Lower lobe of right lung (tissue), 2 donors: ENCODE measurements around the gene TOPAZ1. TPM values are rescaled to one million over a fixed set of nuclear protein-coding genes. Genes with fewer than 3 reads are reported as not detected.

Experiments used
- ATAC-seq, 2 donors: fragments of 200-7000 bp; cut with Tn5 transposase; one replicate each; pipeline ENCODE4 v1.9.1; 2020 to 2022; ENCODE audit warnings: mild to moderate bottlenecking in 2 of 2, moderate library complexity in 2 of 2
- DNase-seq: peaks from one replicate; pipeline ENCODE4 v3.0.0-alpha.2; 2020
- H3K27ac ChIP-seq: fragments of 200-600 bp; one replicate; pipeline ENCODE4 v1.8.0; 2022
- H3K27me3 ChIP-seq: fragments of 200-600 bp; one replicate; pipeline ENCODE4 v1.8.0; 2022; ENCODE audit warnings: low read depth
- H3K36me3 ChIP-seq: fragments of 200-600 bp; one replicate; pipeline ENCODE4 v1.8.0; 2022; ENCODE audit warnings: mild to moderate bottlenecking
- H3K4me1 ChIP-seq: fragments of 200-600 bp; one replicate; pipeline ENCODE4 v1.8.0; 2022
- H3K4me3 ChIP-seq: fragments of 200-600 bp; one replicate; pipeline ENCODE4 v1.8.0; 2022; ENCODE audit warnings: mild to moderate bottlenecking
- H3K9me3 ChIP-seq: fragments of 200-600 bp; one replicate; pipeline ENCODE4 v1.8.0; 2022
- intact Hi-C: fragments of 100-400 bp; cut with DNase I; formaldehyde crosslinking; loops from one replicate; pipeline ENCODE4 v1.11.0; 2022
- total RNA-seq: library from RNA; stranded (reverse); fragmentation: NEBNext Ultra II Directional; extraction: Animal tissue kit (Norgen Biotek cat#: 25700); gene quantifications from one replicate; pipeline ENCODE4 v1.2.1, GENCODE V29; 2021
- TF ChIP-seq, protein P1 (sequence below): fragments of 200-600 bp; IDR thresholded peaks from one replicate; pipeline ENCODE4 v1.8.0; 2022; ENCODE audit warnings: antibody characterized with exemption, mild to moderate bottlenecking
- donor health status: DM: no; HTN: yes; CAD: no; lungs with severe emphysema.

Gene TOPAZ1
- total RNA-seq, 1 donor from 2014 or later = not detected

DNA sequence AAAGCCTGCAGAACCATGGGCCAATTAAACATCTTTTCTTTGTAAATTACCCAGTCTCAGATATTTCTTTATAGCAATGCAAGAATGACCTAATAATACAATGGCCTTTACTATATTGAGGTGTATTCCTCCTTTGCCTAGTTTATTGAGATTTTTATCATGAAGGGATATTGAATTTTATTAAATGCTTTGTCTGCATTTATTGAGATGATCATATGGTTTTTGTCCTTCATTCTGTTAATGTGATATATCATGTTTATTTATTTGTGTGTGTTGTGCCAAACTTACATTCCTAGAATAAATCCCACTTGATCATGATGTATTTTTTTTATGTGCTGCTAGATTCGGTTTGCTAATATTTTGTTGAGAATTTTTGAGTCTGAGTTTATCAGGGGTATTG, 36.2 kb downstream of the TOPAZ1 start:
- intact Hi-C loops = no loop called here
- TF ChIP-seq, protein P1, sequence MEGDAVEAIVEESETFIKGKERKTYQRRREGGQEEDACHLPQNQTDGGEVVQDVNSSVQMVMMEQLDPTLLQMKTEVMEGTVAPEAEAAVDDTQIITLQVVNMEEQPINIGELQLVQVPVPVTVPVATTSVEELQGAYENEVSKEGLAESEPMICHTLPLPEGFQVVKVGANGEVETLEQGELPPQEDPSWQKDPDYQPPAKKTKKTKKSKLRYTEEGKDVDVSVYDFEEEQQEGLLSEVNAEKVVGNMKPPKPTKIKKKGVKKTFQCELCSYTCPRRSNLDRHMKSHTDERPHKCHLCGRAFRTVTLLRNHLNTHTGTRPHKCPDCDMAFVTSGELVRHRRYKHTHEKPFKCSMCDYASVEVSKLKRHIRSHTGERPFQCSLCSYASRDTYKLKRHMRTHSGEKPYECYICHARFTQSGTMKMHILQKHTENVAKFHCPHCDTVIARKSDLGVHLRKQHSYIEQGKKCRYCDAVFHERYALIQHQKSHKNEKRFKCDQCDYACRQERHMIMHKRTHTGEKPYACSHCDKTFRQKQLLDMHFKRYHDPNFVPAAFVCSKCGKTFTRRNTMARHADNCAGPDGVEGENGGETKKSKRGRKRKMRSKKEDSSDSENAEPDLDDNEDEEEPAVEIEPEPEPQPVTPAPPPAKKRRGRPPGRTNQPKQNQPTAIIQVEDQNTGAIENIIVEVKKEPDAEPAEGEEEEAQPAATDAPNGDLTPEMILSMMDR = no peak
- ATAC-seq (no peak), DNase-seq (no peak)
- H3K36me3 ChIP-seq = no peaks in the 10 kb centered on the region
- H3K4me3 ChIP-seq = no peak overlapping the region
- H3K27me3 ChIP-seq = no peaks in the 10 kb centered on the region
- no peaks in the 10 kb centered on the region for H3K4me1 ChIP-seq
- H3K9me3 ChIP-seq = no peaks in the 10 kb centered on the region
- no peak overlapping the region for H3K27ac ChIP-seq

DNA sequence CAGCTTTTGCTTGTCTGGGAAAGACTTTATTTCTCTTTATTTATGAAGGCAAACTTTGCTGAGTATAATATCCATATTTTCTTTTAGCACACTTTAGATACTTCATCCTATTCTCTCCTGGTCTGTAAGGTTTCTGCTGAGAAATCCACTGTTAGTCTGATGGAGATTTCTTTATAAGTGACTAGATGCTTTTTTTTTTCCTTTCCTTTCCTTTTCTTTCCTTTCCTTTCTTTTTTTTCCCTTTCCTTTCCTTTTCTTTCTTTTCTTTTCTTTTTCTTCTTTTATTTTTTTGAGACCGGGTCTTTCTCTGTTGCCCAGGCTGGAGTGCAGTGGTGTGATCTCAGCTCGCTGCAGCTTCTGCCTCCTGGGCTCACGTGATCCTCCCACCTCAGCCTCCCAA, 38.4 kb downstream of the TOPAZ1 start:
- DNase-seq = no peak
- intact Hi-C loops = no loop called here
- Histone ChIP-seq H3K36me3 (no peaks in the 10 kb centered on the region), H3K4me1 (no peaks in the 10 kb centered on the region), H3K4me3 (no peak overlapping the region), H3K27me3 (no peaks in the 10 kb centered on the region), H3K27ac (no peak overlapping the region), H3K9me3 (no peaks in the 10 kb centered on the region)
- TF ChIP-seq, protein P1 = no peak
- no peak for ATAC-seq

DNA sequence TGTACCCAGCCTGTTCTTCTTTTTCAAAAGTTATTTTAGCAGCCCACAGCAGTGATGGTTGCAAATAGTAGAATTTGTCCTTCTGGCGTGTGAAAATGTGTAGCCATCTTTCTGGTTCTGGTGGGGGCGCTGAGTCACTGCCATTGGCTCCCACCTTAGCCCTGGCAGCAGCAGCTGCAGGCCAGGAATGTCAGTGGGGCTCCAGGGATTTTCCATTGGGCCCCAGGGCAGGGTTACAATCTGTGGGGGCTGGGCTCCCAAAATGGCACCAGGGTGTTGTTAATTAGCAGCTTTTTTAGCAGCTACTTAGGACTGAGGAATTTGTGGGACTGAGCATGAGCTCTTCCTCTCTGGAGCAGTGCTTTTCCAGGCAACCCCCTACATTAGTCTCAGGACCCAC, 38.9 kb downstream of the TOPAZ1 start:
- no peak overlapping the region for H3K27ac ChIP-seq
- DNase-seq (no peak), ATAC-seq (no peak)
- TF ChIP-seq, protein P1 = no peak
- no peaks in the 10 kb centered on the region for H3K4me1 ChIP-seq
- H3K27me3 ChIP-seq = no peaks in the 10 kb centered on the region
- no peaks in the 10 kb centered on the region for H3K36me3 ChIP-seq
- H3K9me3 ChIP-seq = no peaks in the 10 kb centered on the region
- intact Hi-C loops = no loop called here
- no peak overlapping the region for H3K4me3 ChIP-seq

DNA sequence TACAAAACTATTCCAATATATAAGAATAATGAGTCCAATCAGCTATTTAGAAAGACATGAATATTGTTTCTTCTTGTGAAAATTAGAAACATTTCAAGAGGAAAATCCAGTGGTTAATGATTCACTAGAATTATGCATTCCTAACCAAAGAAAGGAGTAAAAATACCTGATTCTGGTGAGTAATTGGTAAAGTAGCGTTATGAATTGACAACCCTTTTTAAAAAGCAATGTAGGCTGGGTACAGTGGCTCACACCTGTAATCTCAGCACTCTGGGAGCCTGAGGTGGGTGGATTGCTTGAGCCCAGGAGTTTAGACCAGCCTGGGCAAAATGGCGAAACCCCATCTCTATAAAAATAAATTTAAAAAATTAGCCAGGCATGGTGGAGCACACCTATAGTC, 43.3 kb downstream of the TOPAZ1 start:
- Histone ChIP-seq H3K27ac (no peak overlapping the region), H3K27me3 (no peaks in the 10 kb centered on the region), H3K4me3 (no peak overlapping the region), H3K36me3 (no peaks in the 10 kb centered on the region), H3K9me3 (no peaks in the 10 kb centered on the region), H3K4me1 (no peaks in the 10 kb centered on the region)
- TF ChIP-seq, protein P1 = no peak
- intact Hi-C loops = no loop called here
- ATAC-seq (no peak), DNase-seq (no peak)

DNA sequence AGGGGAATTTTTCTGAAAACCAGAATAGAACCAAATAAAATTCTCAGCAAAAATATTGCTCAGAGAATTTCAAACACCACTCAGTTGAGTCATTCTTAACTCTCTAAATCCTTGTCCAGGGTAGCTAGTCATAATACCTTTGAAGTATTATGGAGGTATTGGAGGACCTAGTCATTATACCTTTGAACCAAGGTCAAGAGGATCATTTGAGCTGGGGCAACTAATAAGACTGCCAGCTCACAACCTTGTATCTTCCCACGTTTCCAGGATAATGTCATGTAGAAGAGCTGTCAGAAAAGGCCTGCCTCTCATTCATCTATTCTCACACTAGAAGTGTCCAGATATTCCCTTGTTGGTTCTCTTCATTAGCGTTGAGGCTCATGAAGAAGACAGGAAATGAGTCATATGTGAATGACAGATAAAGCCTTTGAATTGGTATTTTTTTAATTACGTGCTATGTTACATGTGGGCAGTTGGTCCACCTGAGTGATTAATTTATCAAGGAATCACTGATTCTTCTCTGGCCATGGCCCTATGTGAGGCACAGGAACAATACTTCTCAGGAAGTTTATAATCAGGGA, 48.3 kb downstream of the TOPAZ1 start:
- H3K4me3 ChIP-seq = no peak overlapping the region
- no peak for DNase-seq
- H3K4me1 ChIP-seq = no peaks in the 10 kb centered on the region
- no peak overlapping the region for H3K27ac ChIP-seq
- no peaks in the 10 kb centered on the region for H3K27me3 ChIP-seq
- no peaks in the 10 kb centered on the region for H3K36me3 ChIP-seq
- intact Hi-C loops = no loop called here
- TF ChIP-seq, protein P1 = no peak
- H3K9me3 ChIP-seq = no peaks in the 10 kb centered on the region
- ATAC-seq = no peak

DNA sequence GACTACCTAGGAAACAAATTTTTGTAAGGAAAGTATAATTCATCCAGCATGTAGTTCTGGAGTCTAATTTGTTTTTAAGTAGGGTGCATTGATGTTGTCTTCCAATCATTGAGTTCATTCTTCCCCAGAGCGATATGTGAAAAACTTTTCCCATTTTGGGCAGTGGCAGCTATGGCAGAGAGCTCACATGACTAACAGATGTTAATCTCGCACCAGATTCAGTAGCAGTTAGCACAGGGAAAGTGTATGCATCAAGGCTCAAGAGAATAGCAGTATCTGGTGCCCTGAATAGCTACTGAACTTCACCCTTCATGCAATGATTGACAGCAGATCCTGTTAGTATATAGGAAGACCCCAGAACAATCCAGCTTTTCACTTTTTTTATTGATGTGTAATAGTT, 50.6 kb downstream of the TOPAZ1 start:
- Histone ChIP-seq H3K4me3 (no peak overlapping the region), H3K27me3 (no peaks in the 10 kb centered on the region), H3K9me3 (no peaks in the 10 kb centered on the region), H3K36me3 (no peaks in the 10 kb centered on the region), H3K4me1 (no peaks in the 10 kb centered on the region), H3K27ac (no peak overlapping the region)
- TF ChIP-seq, protein P1 = no peak
- intact Hi-C loops = no loop called here
- ATAC-seq (no peak), DNase-seq (no peak)
